T follicular helper cell (primary cell): ENCODE data around the gene ZNF723.
"Not testable (repeated sequence)": the region's sequence is repeated elsewhere in the genome, so short reads cannot be mapped to it uniquely, and the experiment has no call there.

Source experiments
- DNase-seq: peaks from one replicate; pipeline ENCODE4 v3.0.0-alpha.2; 2020; ENCODE audit warnings: low read depth
- total RNA-seq, 2 experiments: gene quantifications; one replicate each; lab custom pipeline; 2026; lab: John Stamatoyannopoulos, UW

Gene ZNF723
- 0 reads per million in 2 experiments for total RNA-seq

- DNase-seq, result no peak
These were observed at the start of gene ZNF723 for GRCh38 chr19:22832031-22832762. ZNF723 (plus strand) TSS chr19:22832291; CDS start chr19:22832380, 89 bp downstream.

- no peak for DNase-seq
These were observed 48.3 kb upstream of the ZNF723 start, which contains the start of gene ZNF99 for GRCh38 chr19:22783651-22784410. ZNF99 (minus strand) TSS chr19:22784151; CDS start chr19:22784016, 135 bp downstream.

- DNase-seq, result not testable (repeated sequence)
These were observed 39.2 kb upstream of the ZNF723 start for GRCh38 chr19:22792863-22793262.

DNA sequence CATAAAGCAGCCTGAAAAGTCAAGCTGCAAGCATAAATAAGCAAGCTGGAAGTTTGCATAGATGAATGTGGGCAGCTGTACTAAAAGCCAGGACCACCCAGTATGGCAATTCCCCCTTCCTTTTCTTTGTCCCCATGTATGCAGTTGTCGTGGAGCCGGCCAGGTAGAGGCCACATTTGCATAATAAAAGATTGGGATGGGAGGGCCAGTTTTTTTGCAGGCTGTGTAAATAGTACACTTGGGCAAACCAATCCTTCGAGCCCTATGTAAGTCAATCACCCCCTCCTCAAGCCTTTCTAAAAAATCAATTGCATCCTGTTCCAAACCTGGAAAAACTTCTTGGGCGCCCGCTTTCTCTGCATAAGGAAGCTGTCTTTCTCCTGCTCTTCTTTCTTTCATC, 35.1 kb upstream of the ZNF723 start:
- no peak for DNase-seq

GRCh38 chr19:22806418-22806817, 25.7 kb upstream of the ZNF723 start:
- DNase-seq, result no peak

GRCh38 chr19:22807061-22807835, 24.8 kb upstream of the ZNF723 start:
- DNase-seq, result no peak

GRCh38 chr19:22814124-22814523, 18.0 kb upstream of the ZNF723 start:
- DNase-seq, result no peak

DNA sequence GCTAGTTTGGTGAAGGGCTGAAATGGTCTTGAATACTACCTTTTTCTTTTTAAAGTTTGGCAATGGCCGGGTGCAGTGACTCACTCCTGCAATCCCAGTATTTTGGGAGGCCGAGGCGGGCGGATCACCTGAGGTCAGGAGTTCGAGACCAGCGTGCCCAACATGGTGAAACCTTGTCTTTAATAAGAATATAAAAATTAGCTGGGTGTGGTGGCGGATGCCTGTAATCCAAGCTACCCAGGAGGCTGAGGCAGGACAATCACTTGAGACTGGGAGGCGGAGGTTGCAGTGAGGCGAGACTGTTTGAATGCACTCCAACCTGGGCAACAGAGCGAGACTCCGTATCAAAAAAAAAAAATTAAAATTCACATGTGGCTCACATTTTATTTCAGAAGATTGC, 880 bp upstream of the ZNF723 start:
- DNase-seq, result no peak

GRCh38 chr19:22857713-22858320, 25.7 kb downstream of the ZNF723 start:
- DNase-seq, result not testable (repeated sequence)

DNA sequence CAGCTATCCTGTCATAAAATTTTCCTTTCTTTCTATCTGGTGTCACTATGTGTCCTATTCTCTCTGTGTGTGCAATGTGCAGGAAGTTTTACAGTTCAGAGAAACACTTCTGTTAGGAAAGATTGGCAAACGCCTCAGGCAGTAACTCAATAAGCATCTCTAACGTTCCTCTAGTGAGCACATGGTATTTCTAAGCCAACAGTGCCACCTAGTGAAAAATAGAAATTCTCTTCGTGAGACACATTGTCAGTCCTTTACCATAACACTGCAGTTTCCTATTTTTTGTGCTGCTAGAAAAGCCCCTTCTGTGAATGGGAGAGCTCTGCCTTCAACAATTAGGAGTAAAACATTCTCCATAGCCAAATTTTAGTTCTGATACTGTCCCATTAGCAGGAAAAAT, 50.7 kb downstream of the ZNF723 start:
- DNase-seq, result no peak

DNA sequence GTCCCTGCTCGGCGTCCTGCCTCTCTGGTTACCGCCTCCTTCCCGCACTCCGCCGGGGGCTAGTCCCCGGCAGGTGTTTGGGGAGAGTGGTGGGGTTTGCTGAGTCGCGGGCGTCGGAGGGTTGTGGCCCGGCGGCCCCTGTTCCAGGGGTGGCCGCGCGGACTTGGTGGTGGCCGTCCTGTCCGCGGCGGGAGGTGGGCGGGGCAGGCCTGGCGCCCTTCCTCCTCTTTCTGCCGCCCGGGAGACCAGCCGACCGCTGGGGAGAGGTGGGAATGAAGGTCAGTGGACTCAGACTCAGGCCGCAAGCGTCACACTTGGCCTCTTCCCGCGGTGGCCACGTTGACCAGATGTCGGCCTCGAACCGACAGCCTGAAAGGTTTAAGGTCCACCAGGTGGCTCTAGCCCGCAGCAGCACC, 61.8 kb downstream of the ZNF723 start:
- DNase-seq, result no peak

GRCh38 chr19:22901431-22902130, 69.5 kb downstream of the ZNF723 start:
- no peak for DNase-seq
